ENCODE results near the gene PRKX. TPM values are rescaled to one million over a fixed set of nuclear protein-coding genes. Genes with fewer than 3 reads are reported as not detected.
"Not testable (repeated sequence)": the region's sequence is repeated elsewhere in the genome, so short reads cannot be mapped to it uniquely, and the experiment has no call there.

PRKX gene
- total RNA-seq, 1 donor from 2014 or later = 51.6 TPM

GRCh38 chrX:3712051-3712869 is 1.2 kb downstream of the PRKX start:
- H3K36me3 ChIP-seq = no peaks in the 10 kb centered on the region
- DNase-seq (ENCODE audit: extremely low spot score in 2 of 2) = no peak
- H3K4me1 ChIP-seq = peaks cover 26% of the 10 kb centered on the region
- intact Hi-C loops (cut with DNase I) = no loop called here
- no peaks in the 10 kb centered on the region for H3K27me3 ChIP-seq
- H3K4me3 ChIP-seq = peak overlapping the region; percentile 74 to 84
- TF ChIP-seq POLR2A (IDR thresholded peaks at IDR 0.05) (no peak), POLR2AphosphoS5 (IDR thresholded peaks at IDR 0.05; ENCODE audit: insufficient read depth in 1 of 2, low read depth in 1 of 2) (no peak)
- TF ChIP-seq, protein P1, sequence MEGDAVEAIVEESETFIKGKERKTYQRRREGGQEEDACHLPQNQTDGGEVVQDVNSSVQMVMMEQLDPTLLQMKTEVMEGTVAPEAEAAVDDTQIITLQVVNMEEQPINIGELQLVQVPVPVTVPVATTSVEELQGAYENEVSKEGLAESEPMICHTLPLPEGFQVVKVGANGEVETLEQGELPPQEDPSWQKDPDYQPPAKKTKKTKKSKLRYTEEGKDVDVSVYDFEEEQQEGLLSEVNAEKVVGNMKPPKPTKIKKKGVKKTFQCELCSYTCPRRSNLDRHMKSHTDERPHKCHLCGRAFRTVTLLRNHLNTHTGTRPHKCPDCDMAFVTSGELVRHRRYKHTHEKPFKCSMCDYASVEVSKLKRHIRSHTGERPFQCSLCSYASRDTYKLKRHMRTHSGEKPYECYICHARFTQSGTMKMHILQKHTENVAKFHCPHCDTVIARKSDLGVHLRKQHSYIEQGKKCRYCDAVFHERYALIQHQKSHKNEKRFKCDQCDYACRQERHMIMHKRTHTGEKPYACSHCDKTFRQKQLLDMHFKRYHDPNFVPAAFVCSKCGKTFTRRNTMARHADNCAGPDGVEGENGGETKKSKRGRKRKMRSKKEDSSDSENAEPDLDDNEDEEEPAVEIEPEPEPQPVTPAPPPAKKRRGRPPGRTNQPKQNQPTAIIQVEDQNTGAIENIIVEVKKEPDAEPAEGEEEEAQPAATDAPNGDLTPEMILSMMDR (IDR thresholded peaks at IDR 0.05) = no peak
- H3K27ac ChIP-seq = peak overlapping the region; percentile 86
- H3K9me3 ChIP-seq = no peaks in the 10 kb centered on the region

- Histone ChIP-seq H3K4me3 (peak overlapping the region; percentile 74 to 84), H3K27ac (peak overlapping the region; percentile 86), H3K36me3 (no peaks in the 10 kb centered on the region), H3K27me3 (no peaks in the 10 kb centered on the region), H3K4me1 (peaks cover 26% of the 10 kb centered on the region), H3K9me3 (no peaks in the 10 kb centered on the region)
- TF ChIP-seq POLR2A (IDR thresholded peaks at IDR 0.05) (no peak), POLR2AphosphoS5 (IDR thresholded peaks at IDR 0.05; ENCODE audit: insufficient read depth in 1 of 2, low read depth in 1 of 2) (peak in 1 of 2 donors; percentile 31)
- TF ChIP-seq, protein P1 (IDR thresholded peaks at IDR 0.05) = no peak
- DNase-seq (ENCODE audit: extremely low spot score in 2 of 2) = no peak
- intact Hi-C loops (cut with DNase I) = no loop called here
Observed at GRCh38 chrX:3711331-3711917, 2.0 kb downstream of the PRKX start.

DNA sequence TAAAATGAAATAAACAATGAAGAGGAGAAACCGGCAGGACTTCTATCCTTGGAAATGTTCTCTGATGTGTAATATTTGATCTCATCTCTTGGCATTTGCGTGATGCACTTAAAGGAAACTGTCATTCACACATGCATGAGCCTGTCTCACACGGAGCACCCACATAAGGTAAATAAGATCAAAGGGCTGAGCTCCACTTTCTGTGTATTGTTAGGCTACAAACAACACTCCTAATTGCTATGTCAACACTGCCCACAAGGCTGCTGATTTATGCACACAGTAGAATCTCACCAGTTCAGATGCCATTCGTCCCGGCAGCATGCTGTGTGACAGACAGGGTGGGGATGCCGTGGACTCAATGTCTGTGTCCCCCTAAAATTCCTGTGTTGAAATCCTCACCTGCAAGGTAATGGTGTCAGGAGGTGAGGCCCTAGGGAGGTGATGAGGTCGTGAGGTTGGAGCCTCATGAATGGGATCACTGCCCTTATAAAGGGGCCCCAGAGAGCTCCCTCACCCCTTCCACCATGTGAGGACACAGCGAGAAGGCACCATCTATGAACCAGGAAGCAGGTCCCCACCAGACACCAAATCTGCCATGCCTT is 5.7 kb downstream of the PRKX start:
- TF ChIP-seq POLR2AphosphoS5 (IDR thresholded peaks at IDR 0.05; ENCODE audit: insufficient read depth in 1 of 2, low read depth in 1 of 2) = peak in 1 of 2 donors; percentile 10
- peaks cover 21% of the 10 kb centered on the region for H3K4me1 ChIP-seq
- H3K27ac ChIP-seq; H3K4me3 ChIP-seq; H3K27me3 ChIP-seq; H3K9me3 ChIP-seq; intact Hi-C loops (cut with DNase I); H3K36me3 ChIP-seq; DNase-seq (ENCODE audit: extremely low spot score in 2 of 2): not testable (repeated sequence)

GRCh38 chrX:3706481-3706880 is 7.0 kb downstream of the PRKX start:
- H3K27ac ChIP-seq = no peak overlapping the region
- no peak for DNase-seq (ENCODE audit: extremely low spot score in 2 of 2)
- H3K36me3 ChIP-seq = no peaks in the 10 kb centered on the region
- no peak overlapping the region for H3K4me3 ChIP-seq
- H3K4me1 ChIP-seq = peaks cover 9% of the 10 kb centered on the region
- intact Hi-C loops (cut with DNase I) = no loop called here
- H3K27me3 ChIP-seq = no peaks in the 10 kb centered on the region
- TF ChIP-seq, protein P1 (IDR thresholded peaks at IDR 0.05) = no peak
- TF ChIP-seq POLR2AphosphoS5 (IDR thresholded peaks at IDR 0.05; ENCODE audit: insufficient read depth in 1 of 2, low read depth in 1 of 2) (no peak), POLR2A (IDR thresholded peaks at IDR 0.05) (no peak)
- no peaks in the 10 kb centered on the region for H3K9me3 ChIP-seq

- H3K27ac ChIP-seq; H3K4me3 ChIP-seq; intact Hi-C loops (cut with DNase I); DNase-seq (ENCODE audit: extremely low spot score in 2 of 2); H3K36me3 ChIP-seq; H3K27me3 ChIP-seq; H3K9me3 ChIP-seq: not testable (repeated sequence)
- H3K4me1 ChIP-seq = peaks cover 17% of the 10 kb centered on the region
Observed at GRCh38 chrX:3703251-3703650, 10.2 kb downstream of the PRKX start.

Measured in vagina (tissue), 2 donors.